Jurkat, Clone E6-1 (cell line): ENCODE data around the gene USP33.
"Not testable (repeated sequence)": the region's sequence is repeated elsewhere in the genome, so short reads cannot be mapped to it uniquely, and the experiment has no call there.

Experiments used
- DNase-seq: peaks from one replicate; pipeline ENCODE4 v3.0.0-alpha.2; 2011; ENCODE audit warnings: low read depth, low spot score
- H3K4me3 ChIP-seq: 2 replicates; pipeline ENCODE4 v1.5.1; 2011; ENCODE audit warnings: mild to moderate bottlenecking, low read length, control low read depth, moderate library complexity

Gene USP33

DNA sequence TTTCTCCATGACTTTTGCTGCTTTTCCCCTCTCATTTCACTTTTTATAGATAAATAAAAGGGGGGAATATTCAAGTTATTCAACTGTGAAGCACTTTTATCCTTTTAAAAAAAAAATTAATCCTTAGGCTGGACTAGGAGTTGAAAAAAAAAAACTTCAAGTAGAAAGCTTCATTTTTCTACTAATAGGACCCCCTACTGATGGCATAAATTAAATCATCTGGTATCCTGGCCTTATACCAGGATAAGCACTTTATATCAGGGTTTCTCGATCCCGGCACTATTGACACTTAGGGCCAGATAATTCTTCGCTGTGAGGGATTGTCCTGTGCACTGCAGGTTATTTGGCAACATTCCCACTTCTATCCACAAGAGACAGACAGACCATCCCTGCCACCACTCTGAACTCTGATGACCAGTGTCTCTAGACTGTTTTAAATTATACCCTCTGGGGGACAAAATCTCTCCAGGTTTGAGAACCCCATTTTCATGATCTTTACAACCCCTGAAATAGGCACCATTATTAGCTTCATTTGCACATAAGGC lies 17.6 kb downstream of the USP33 start:
- H3K4me3 ChIP-seq = no peak overlapping the region
- no peak for DNase-seq

DNA sequence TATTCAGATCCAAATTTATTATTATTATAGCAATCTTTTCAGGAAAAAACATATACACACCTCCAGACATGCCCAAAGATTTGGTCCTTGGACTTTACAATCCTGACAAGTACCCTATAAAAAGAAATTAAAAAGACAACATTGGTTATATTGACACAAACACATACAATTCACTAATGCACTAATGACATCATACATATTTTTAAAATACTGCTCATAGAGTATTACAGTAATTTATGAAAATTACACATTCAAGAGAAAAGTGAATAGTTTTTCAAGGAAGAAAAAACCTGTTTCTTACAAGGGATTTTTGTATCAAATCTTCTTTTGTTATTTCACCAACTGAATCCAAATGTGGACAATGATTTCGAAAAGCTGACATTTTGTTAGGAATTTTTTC lies 18.3 kb downstream of the USP33 start:
- H3K4me3 ChIP-seq = no peak overlapping the region
- no peak for DNase-seq

DNA sequence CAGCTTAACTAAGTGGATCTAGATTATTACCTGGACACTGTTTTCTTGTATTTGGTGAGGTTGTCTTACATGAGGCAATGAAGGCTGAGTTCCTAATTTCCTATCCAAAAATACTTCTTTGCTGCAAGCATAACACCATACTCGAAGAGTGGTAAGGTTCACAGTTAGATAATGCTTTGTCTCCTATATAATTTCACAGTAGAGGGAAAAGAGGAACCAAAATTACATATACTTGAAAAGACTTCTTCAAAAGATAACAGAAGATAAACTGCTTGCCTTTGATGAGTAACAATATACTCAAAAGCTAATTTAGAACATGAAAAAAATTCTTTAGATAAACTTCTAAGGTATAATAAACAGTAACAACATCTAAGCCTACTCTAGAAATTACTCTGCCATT lies 20.4 kb downstream of the USP33 start:
- DNase-seq = no peak
- no peak overlapping the region for H3K4me3 ChIP-seq

DNA sequence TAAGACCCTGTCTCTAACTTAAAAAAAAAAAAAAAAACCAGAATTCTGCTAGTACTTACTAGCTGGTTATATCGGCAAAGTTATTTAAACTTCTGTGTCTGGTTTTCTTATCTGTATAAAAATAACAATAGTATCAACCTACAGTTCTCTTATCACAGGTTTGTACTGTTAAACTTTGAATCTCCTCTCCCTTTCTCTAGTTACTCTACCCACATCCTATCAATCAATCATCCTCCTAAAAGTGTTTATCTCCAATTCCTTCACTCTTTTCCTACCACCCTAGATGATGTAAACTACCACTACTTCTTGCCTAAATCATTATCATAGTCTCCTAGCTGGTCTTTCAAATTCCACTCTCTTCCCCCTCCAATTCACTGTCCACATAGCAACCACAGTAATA lies 27.6 kb downstream of the USP33 start:
- no peak overlapping the region for H3K4me3 ChIP-seq
- DNase-seq = no peak

DNA sequence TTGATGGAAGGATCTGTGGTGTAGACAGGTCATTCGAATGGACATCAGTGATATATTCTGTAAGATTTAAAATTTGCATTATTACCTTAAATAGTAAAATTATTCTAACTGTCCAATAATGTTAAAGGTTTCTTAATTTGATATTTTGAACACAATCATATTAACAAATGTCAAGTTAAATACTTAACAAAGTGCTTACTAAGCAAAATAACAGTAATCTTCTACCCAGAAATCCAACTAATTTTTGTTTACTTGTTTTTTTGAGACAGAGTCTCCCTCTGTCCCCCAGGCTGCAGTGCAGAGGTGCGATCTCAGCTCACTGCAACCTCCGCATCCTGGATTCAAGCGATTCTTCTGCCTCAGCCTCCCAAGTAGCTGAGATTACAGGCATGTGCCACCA lies 33.9 kb downstream of the USP33 start:
- no peak overlapping the region for H3K4me3 ChIP-seq
- DNase-seq = no peak

DNA sequence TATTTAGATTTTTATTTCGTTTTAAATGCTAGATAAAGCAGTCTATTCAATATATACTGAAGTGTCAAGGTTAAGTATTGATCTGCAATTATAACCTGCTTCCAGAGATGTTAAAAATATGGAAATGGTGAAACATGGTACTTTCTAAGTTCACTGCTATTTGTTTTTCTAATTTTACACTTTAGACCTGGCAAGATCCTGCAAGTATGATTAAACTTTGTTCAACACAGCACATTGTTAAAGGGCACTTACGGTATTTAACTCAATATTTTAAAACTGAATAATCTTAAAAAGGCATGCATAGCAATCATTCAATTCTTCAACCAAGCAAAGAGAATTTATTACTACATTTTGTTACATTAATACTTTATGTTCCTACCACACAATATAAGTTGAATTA lies 41.5 kb downstream of the USP33 start:
- DNase-seq = no peak
- no peak overlapping the region for H3K4me3 ChIP-seq

DNA sequence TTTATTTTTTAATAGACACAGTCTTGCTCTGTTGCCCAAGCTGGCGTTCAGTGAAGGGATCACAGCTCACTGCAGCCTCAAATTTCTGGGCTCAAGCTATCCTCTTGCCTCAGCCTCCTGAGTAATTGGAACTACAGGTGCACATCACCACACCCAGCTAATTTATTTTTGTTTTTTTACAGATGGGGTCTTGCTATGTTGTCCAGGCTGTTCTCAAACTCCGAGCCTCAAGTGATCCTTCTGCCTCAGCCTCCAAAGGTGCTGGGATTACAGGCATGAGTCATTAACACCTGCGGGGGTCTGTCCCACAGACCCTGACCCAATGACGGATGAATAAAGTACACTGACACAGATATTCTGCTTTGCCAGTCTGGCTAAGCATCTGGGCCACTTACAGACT lies 43.6 kb downstream of the USP33 start:
- H3K4me3 ChIP-seq = no peak overlapping the region

DNA sequence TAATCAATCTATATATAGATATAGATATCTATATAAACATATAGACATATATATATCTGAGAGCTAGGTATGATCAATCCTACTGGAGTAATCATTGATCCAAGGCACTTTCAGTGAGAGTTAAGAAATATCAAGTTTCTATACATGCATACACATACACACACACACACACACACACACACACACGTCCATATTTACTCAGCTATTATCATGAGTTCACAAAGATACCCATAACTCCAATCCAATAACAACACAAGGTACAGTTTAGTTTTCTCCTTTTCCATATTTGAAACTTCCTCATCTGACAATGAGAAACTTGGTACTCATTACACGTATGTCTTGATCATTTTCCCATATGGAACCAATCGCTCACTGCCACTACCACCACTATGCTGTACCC lies 49.9 kb downstream of the USP33 start:
- H3K4me3 ChIP-seq = no peak overlapping the region
- DNase-seq = no peak

More for the DNA sequence above, 43.6 kb downstream of the USP33 start:
- no peak for DNase-seq

DNA sequence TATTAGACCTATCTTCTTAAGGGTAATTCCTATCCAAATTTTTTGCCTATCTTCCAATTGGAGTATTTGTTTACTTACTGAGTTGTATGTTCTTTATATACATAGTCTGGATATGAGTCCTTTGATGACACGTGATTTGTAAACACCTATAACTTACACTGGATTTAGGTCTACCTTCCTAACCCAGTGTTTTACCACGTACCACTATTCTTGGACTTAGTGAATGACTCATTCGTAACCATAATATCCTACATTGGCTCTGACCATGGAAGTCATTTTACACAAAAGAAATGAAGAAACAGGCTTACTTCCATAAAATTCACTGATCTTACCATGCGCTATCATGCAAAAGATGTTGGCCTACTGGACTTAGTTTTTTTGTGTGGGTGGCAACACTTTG lies 53.3 kb downstream of the USP33 start:
- no peak overlapping the region for H3K4me3 ChIP-seq
- DNase-seq = no peak

DNA sequence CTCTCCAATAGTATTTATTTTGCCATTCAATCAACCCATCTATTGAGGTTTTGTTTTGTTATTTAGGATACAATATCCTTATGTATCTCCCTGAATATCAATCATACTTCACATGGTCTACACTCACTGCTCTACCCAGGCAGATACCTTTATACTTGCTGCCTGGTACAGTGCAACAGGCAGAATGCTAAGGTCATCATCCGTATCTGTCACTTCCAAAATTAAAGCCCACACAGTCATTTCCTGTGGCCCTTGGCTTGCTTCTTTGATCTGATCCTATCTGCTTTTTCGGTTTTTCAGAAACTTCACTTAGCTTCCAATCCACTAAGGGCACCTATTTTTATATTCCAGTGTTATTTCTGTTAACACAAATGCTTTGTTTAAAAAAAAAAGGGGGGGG lies 54.9 kb downstream of the USP33 start:
- no peak overlapping the region for H3K4me3 ChIP-seq
- DNase-seq = no peak

DNA sequence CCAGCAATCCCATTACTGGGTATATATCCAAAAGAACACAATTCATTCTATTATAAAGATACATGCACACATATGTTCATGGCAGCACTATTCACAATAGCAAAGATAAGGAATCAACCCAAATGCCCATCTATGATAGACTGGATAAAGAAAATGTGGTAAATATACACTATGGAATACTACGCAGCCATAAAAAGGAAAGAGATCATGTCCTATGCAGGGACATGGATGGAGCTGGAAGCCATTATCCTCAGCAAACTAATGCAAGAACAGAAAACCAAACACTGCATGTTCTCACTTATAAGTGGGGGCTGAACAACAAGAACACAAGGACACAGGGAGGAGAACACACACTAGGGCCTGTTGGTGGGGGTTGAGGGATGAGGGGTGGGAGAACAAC lies 60.0 kb downstream of the USP33 start:
- H3K4me3 ChIP-seq, DNase-seq: not testable (repeated sequence)

DNA sequence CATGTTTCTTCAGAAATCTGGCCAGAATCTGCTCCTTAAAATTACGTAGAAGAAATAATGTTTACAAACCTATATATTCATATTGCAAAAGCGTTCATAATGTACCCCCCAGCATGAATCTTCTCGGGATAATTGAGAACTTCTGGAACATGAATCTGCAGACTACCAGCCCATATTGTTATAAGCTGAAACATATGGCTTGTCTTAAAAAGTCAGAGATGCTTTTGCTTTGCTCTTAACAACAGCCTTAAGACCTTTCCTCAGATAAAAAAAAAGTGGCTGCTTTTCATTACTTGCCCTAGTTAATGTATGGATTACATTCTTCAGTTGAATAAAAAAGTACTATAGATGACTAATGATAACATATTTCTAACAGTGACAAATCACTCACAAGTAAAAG lies 62.2 kb downstream of the USP33 start:
- DNase-seq = no peak
- H3K4me3 ChIP-seq = no peak overlapping the region

DNA sequence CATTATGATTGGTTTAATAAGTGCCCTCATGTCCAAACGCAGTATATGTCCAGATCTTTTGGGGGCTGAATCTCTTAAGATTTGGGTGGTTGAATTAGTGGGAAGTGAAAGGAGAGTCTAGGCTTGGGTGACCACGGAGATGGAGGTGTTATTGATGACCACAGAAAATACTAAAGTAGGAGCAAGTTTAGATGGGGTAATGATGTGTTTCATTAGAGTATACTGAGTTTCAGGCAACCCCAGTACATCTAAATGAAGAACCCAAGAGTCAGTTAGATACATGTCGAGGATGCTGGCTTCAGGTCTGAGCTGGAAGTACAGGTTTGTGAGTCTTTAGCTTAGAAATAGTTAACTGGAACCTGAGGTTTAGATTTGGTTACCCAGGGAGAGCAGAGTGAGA lies 70.7 kb downstream of the USP33 start:
- no peak for DNase-seq
- H3K4me3 ChIP-seq = no peak overlapping the region

DNA sequence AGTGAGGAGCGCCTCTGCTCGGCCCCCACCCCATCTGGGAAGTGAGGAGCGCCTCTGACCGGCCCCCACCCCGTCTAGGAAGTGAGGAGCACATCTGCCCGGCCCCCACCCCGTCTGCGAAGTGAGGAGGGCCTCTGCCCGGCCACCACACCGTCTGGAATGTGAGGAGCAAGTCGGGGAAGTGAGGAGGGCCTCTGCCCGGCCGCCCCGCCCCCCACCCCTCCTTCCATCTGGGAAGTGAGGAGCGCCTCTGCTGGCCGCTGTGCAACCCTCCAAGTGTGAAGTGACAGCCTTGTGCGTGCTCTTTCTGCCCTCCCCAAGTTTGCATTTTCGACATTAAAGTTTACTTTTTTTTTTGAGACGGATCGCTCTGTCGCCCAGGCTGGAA lies 72.1 kb downstream of the USP33 start:
- no peak for DNase-seq
- no peak overlapping the region for H3K4me3 ChIP-seq

DNA sequence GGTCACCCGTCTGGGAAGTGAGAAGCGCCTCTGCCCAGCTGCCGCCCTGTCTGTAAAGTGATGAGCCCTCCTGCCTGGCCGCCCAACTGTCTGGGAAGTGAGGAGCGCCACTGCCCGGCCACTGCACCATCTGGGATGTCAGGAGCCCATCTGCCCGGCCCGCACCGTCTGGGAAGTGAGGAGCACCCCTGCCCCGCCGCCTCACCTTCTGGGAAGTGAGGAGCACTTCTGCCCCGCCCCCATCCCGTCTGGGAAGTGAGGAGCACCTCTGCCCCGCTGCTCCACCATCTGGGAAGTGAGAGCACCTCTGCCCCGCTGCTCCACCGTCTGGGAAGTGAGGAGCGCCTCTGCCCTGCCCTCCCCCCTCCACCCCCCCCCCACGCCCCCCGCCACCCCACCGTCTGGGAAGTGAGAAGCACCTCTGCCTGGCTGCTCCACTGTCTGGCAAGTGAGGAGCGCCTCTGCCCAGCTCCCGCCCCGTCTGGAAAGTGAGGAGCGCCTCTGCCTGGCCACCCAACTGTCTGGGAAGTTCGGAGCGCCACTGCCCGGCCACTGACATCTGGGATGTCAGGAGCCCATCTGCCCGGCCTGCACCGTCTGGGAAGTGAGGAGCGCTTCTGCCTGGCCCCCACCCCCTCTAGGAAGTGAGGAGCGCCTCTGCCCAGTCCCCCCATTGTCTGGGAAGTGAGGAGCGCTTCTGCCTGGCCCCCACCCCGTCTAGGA lies 72.7 kb downstream of the USP33 start:
- H3K4me3 ChIP-seq = no peak overlapping the region
- no peak for DNase-seq

DNA sequence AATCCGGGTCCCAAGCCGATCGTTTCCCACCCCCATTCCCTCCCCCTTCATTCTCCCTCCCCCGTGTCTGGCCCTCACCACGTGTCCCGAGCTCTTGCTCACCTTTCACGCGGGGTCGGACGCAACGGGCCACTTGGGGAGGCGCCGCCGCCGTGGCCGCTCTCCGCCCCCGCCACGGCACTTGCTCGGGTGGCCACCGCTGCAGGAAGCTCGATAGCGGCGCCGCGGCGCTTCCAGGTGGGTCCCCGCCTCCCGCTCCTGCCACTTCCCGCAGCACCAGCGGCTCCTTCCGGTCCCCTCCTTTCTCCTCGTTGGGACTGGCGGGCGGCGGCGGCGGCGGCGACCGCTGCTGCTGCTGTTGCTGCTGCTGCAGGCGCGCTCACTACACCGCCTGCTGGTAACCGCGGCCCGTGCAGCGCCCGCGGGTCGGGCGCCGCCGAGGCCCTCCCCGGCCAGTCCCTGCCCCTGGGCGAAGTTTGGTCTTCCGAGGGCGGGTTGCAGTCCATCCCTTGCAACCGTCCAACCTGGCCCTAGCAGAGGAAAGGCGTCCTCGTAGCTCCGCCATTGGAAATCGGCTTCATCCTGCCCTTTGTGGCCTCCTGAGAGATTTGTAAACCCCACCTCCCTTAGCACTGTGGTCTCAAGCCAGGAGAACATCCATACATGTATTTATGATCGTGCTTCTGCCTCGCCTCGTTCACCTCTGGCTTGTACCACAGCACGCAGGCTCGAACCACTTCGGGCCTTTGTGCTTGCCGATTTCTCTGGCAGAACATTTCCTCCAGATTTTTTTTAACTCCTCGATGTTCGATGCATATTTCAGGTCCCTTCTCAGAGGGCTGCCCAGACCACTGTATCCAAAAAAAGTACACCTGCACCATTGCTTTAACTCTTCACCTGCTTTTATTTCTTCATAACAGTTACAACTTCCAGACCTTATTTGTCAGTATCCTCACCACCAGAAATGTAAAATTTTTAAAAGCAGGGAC lies 76.2 kb downstream of the USP33 start:
- DNase-seq = peak; percentile 89
- peak overlapping the region; percentile 98 for H3K4me3 ChIP-seq

DNA sequence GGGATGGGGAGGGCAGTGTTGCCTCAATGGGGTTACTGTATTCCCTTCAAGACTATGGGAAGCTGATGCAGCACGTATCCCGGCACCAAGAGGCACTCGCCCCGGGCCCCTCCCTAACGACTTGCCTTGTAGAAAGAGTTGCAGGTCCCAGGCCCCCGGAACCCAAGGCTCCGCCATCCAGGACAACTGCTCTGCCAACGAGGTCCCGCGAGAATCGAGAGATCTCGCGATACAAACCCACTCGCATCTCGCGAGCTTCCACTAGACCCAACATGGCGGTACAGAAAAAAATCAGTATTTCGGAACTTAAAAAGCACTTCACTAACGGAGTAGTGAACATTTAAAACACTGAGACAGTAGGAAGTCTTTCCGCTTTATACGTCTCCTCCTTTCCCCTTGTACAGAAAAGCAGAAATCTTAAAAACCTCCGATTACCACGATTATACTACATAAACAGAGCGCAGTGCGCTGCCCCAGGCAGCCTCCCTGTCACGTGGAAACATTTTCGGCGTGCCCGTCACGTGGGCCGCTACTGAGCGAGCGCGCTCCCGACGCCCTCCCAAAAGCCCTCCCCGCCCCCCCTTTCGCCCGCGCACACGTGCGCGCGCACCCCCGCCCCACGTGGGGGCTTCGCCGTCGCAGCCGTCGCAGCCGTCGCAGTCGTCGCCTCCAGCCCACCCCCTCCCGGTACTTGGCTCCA lies 77.0 kb downstream of the USP33 start, which contains the start of gene ZZZ3:
Gene ZZZ3, minus strand, starts transcription at position 199 of the 700 bp plus-strand sequence. CDS start 49,304 bp downstream, outside the sequence.
- H3K4me3 ChIP-seq = peak within 1 kb of the TSS; percentile 98
- DNase-seq = peak; percentile 95

DNA sequence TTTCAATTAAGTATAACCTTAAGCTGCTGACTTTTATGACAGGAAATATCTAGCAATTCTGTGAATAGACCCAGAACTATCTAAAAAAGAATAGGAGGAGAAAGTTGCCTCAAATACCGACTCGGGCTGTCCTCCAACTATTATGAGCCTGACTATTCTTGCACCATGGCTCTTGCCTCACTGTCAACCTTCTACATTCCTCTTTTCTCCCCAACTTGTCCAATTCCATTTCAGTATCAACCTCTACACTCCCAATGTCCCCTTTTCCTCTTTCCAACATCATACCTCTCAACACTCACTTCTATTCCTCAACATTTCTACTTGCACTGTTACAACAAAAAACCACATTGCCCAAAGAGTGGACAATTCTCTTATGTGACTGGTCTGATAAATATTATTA lies 79.5 kb downstream of the USP33 start:
- no peak overlapping the region for H3K4me3 ChIP-seq
- no peak for DNase-seq
